ENCODE data around the gene ELFN2.
A peak's percentile ranks its signal among the peaks of the same experiment; 100 is the strongest.

Gene ELFN2

DNA sequence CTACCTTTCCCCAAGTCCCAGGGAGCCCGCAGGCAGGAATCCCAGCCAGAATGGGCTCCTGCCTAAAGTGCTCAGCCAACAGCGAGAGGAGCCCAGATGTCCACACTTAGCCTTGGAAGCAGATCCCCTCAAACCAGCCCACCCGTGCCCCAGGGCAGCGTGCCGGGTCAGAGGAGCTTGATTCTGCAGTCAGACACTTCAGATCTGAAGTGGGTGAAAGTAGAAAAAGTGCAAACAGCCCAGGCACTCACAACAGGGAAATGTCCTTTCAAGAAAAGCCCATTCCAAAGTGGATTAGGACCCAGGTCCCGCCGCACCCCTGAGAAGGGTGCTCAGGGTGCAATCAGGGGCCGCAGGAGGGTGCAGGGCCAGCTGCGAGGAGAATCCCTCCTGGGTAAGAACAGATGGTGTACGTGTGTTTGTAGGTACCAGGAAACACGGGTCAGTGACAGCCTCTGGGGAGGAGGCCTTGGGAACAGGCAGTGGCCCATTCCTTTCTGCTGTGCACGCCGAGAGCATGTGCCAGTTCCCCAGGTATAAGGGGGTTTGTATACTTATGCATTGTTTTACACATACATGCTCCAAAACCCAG lies 17.7 kb downstream of the ELFN2 start:
- no peaks in the 10 kb centered on the region for H3K36me3 Mint-ChIP-seq (ENCODE audit: low read depth)
- TF ChIP-seq CTCF (IDR thresholded peaks at IDR 0.05; ENCODE audit: unreplicated experiment in 3 of 3): no peak
- no peaks in the 10 kb centered on the region for H3K9me3 Mint-ChIP-seq
- no peaks in the 10 kb centered on the region for H3K4me1 Mint-ChIP-seq
- peak overlapping the region in 1 of 3 experiments; percentile 63 for H3K27ac Mint-ChIP-seq
- H3K27me3 Mint-ChIP-seq (ENCODE audit: low read depth): peaks cover 20% of the 10 kb centered on the region
- H3K4me3 Mint-ChIP-seq: no peak overlapping the region

- Mint-ChIP-seq H3K27me3 (ENCODE audit: low read depth) (peaks cover 21% of the 10 kb centered on the region), H3K9me3 (no peaks in the 10 kb centered on the region), H3K4me1 (no peaks in the 10 kb centered on the region), H3K36me3 (ENCODE audit: low read depth) (no peaks in the 10 kb centered on the region), H3K27ac (no peak overlapping the region), H3K4me3 (no peak overlapping the region)
- TF ChIP-seq CTCF (IDR thresholded peaks at IDR 0.05; ENCODE audit: unreplicated experiment in 3 of 3): no peak
Measured at GRCh38 chr22:37409031-37409430, 18.2 kb downstream of the ELFN2 start.

DNA sequence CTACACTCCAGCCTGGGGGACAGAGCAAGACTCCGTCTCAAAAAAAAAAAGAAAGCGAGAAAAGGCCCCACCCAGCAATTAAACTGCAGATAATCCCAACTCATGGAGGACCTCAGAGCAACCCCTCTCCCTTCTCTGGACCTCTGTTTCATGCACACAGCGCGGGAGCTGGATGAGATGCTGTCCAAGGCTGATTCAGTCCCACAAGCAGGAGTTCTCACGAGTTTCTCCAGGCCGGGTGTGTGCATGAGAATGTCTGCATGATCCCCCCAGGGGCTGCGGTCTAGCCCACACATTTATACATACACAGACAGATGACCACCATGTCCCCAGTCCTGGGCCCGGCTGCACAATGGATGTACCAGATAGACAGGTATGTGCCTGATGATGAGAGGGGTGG lies 19.4 kb downstream of the ELFN2 start:
- H3K4me1 Mint-ChIP-seq: peaks cover 3% of the 10 kb centered on the region
- no peaks in the 10 kb centered on the region for H3K36me3 Mint-ChIP-seq (ENCODE audit: low read depth)
- no peak for TF ChIP-seq CTCF (IDR thresholded peaks at IDR 0.05; ENCODE audit: unreplicated experiment in 3 of 3)
- H3K27me3 Mint-ChIP-seq (ENCODE audit: low read depth): peaks cover 27% of the 10 kb centered on the region
- H3K9me3 Mint-ChIP-seq: no peaks in the 10 kb centered on the region
- no peak overlapping the region for H3K4me3 Mint-ChIP-seq
- no peak overlapping the region for H3K27ac Mint-ChIP-seq

- Mint-ChIP-seq H3K9me3 (no peaks in the 10 kb centered on the region), H3K4me1 (peaks cover 13% of the 10 kb centered on the region), H3K27ac (no peak overlapping the region), H3K27me3 (ENCODE audit: low read depth) (peaks cover 20% of the 10 kb centered on the region), H3K4me3 (no peak overlapping the region), H3K36me3 (ENCODE audit: low read depth) (no peaks in the 10 kb centered on the region)
- TF ChIP-seq CTCF (IDR thresholded peaks at IDR 0.05; ENCODE audit: unreplicated experiment in 3 of 3): no peak
Measured at GRCh38 chr22:37406441-37407235, 20.6 kb downstream of the ELFN2 start.

GRCh38 chr22:37404091-37404490 lies 23.2 kb downstream of the ELFN2 start:
- H3K27me3 Mint-ChIP-seq (ENCODE audit: low read depth): peaks cover 20% of the 10 kb centered on the region
- H3K27ac Mint-ChIP-seq: no peak overlapping the region
- H3K9me3 Mint-ChIP-seq: no peaks in the 10 kb centered on the region
- H3K4me1 Mint-ChIP-seq: peaks cover 29% of the 10 kb centered on the region
- no peaks in the 10 kb centered on the region for H3K36me3 Mint-ChIP-seq (ENCODE audit: low read depth)
- TF ChIP-seq CTCF (IDR thresholded peaks at IDR 0.05; ENCODE audit: unreplicated experiment in 3 of 3): no peak
- H3K4me3 Mint-ChIP-seq: no peak overlapping the region
